GM19328 (cell line): ENCODE measurements around the gene PACSIN2.
"Not testable (repeated sequence)": the region's sequence is repeated elsewhere in the genome, so short reads cannot be mapped to it uniquely, and the experiment has no call there.

ENCODE experiments used
- ATAC-seq: cut with Tn5 transposase; IDR thresholded peaks from one replicate; pipeline ENCODE4 v1.9.1; 2021; ENCODE audit warnings: mild to moderate bottlenecking, moderate library complexity; ENCODE audit not compliant: unreplicated experiment

The PACSIN2 gene

DNA sequence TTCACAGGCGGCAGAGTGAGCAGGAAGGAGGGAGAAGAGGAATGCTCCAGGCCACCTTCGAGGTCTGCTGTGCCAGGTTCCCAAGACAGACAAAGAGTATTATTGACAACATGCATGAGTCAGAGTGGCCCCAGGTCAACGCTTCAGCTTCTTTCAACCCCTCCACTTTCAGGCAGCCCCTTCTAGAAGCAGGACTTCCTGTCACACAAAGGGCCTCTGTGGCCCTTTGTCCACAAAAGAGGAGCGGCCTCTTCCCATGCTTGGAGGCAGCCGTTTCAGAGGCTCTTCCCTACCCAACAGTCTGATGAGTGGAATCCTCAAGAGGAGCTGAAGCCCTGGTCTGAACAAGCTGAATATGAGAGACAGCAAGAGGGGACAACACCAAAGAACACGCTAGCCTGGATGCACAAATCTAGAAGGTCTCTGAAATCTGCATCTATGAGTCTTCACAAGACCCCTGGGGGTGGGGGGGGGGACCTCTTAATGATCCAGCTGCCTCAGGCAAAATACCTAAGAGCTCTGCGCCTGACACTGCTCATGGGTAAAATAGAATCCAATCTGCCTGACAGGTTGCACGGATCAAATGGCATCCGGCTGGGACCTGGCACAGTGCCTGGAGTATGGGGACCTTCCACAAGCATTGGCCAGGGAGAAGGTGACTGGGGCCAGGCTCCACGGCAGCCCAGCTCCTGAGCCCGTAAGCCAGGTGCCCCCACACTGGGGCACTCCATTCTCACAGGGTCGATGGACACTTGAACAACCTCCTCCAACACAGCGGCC is 67.5 kb downstream of the PACSIN2 start:
- no peak for ATAC-seq

DNA sequence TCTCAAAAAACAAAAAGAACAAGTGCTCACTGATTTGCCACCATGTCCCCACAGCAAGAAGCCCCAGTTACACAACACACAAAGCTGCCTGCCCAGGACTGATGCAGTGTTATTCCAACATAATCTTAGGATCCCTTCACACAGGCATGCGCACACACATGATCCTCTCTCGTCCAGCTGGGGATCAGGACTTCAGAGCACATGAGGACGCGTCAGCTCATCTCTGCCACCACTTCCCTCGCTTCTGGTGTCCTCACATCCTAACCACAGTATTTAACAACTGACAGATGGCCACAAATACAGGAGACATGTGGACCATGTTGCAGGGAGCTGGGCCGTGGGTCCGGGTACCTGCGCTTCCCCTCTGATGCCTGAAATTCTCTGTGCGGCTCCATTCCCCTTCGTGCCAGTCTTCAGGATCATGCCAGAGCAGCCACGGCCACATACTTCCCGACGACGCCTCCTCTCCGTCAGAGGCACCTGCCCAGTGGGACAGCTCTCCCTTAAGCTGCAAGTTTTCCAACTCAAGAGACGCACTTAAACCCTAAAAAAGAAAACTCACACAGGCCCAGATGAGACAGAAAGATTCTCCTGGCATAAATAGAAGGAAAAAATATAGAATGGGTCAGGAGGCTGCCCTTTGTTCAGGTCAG is 68.3 kb downstream of the PACSIN2 start:
- no peak for ATAC-seq

DNA sequence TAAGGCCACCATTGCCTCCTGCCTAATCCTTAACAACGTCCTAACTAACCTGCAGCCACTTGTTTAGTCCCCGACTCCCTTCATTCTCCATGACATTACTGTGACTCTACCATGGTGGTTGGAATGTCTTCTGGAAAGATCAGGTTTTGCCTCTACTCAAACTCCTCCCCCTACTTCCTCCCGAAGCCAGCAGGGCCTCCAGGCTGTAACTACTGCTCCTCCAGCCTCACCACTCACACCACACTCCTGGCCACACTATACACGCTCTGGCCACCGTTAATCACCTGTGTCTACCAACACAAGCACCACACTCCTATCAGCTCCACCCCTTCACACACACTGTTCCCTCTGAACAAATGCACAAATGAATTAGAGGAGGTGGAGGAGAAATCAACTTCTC is 69.2 kb downstream of the PACSIN2 start:
- ATAC-seq = no peak

DNA sequence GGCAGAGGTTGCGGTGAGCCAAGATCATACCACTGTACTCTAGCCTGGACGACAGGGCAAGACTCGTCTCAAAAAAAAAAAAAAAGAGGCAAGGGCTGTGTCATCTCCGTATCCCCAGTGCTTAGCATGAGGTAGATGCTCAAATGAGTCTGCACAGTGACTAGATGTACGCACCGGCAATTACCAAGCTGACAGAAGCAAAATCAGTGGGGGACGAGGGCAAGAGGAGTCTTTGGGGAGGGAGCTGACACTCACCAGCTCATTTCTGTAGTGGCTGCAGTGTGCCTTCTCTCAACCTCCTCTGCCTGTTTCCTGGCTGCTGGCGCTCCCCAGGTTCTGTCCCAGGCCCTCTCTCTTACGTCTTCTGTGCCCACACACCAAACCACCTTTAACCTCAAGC is 69.9 kb downstream of the PACSIN2 start:
- ATAC-seq = no peak

DNA sequence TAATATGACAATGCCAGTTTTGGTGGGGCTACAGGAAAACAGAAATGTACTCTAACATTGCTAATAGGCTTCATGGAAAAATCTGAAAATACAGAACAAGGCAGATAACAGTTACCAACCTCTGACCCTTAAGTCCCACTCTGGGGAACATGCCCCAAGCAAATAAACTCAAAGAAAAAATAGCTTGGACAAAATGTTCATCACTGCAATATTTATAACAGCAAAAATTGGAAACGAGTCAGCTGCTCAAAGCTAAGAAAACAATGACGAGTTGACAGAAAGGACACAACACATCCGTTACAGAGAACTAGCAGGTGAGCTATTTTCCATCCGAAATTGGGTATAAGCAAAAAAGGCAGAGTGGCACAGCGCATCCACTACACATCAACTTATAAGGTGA is 70.5 kb downstream of the PACSIN2 start:
- ATAC-seq = no peak

DNA sequence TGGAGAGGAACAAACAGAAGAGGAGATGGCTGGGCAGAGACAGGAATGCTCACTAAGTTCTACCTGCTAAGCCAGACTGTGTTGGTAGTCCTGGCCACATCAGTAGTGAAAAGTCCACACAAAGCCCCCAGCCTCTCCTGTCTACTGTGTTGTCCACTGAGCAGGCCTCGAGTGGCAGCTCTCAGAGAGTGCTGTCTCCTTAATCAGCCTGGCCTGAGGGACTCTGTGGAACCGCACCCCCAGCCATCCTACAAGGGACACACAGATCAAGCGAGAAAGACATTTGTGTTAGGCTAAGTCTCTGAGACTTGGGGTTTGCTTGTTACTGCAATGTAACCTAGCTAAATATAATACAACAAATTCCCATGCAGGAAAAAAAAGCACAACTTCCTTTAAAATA is 71.0 kb downstream of the PACSIN2 start:
- ATAC-seq = no peak

DNA sequence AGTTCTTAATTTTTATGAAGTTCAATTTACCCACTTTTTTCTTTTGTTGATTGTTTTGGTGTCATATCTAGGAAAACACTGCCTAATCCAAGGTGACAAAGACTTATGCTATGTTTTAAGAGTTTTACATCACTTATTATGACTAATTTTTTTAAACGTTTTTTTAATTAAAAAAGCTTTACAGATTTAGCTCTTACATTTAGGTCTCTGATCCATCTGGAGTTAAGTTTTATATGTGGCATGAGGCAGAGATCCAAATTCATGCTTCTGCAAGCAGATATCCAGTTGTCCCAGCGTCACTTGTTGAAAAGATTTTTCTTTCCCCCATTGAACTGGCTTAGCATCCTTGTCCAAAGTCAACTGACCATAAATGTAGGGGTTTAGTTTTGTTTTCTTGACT is 72.6 kb downstream of the PACSIN2 start:
- ATAC-seq = no peak

DNA sequence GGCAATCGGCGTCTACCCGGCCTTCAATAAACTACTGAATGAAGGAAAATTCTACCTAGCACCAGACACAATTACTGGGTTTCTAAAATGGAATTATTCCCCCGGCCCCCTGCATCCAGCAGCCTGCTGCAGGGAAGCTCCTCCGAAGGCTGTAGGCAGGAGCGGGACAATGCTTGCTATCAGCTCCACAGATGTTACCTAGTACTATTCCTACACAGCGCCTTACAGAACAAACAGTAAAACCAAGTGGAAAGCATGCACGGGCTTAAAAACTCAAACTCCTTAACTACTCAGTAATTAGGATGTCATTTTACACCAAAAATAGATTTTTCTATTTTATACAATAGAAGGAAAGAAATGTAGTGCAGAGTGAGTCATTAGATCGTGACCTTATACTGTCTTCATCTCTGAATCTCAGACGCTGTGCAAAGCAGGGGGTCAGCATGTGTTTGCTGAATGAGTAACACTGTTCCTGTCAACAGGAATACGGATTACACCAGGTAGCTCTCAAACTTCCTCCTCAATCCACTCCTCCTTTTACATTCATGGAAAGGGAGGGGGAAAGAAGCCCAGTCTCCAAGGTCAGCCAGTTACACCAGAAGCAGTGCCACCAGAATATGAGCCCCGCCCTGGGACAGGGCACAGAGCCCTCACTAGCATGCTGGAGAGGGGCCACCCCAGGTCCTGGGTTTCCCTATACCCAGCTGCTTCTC is 74.9 kb downstream of the PACSIN2 start:
- no peak for ATAC-seq

DNA sequence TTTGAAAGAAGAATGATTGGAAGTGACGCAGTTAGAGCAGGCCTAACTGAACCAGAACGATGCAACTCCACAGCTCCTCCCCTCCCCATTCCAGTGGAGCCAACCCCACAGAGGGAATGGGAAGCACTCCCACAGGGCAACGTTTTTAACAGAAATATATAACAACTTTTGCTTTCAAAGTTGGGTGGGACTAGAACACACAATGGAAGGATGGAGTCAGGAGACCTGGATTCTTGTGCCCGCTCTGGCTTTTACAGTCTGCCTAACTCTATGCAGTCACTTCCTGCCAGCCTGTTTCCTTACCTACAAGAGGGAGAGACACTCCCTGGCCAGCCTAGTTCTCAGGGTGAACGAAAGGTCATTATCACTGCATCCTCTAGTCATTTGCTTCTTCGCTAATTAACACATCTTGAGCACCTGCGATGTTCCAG is 75.5 kb downstream of the PACSIN2 start:
- ATAC-seq = no peak

DNA sequence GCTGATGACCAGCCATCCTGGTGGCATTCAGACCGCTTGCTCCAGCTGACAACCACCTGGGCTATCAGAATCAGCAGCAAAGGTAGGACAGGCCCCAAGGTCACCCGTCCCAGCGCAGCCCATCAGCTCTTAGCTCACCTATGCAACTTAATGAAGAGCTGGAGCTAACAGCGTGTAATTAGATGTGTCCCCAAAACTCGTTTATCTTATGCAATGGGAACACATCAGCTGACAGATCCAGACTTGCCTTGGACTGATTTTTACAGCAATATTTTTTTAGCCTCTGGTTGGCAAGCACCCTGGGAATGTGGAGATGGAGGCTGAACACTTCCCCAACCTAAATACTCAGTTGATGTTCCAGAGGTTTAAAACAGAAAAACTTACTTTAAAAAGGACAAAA is 76.0 kb downstream of the PACSIN2 start:
- ATAC-seq = no peak

DNA sequence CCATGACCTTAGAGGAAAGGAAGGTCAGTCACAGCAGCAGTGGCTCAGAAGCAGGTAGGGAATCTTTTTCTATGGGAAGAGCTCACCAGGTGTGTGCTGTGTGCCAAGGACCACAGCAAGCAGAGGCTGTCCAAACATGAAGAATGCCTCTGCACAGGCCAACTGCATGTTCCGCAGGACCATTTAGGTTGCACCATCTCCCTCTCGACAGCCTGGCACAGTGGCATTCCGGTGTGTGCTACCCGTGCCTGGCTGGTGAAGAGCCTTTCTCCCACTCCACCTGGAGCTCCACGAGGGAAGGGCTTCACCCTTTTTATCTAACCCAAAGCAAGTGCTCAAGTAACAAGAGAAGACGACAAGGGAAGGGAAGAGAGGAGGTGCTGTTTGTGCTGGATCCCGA is 76.5 kb downstream of the PACSIN2 start:
- ATAC-seq = no peak

DNA sequence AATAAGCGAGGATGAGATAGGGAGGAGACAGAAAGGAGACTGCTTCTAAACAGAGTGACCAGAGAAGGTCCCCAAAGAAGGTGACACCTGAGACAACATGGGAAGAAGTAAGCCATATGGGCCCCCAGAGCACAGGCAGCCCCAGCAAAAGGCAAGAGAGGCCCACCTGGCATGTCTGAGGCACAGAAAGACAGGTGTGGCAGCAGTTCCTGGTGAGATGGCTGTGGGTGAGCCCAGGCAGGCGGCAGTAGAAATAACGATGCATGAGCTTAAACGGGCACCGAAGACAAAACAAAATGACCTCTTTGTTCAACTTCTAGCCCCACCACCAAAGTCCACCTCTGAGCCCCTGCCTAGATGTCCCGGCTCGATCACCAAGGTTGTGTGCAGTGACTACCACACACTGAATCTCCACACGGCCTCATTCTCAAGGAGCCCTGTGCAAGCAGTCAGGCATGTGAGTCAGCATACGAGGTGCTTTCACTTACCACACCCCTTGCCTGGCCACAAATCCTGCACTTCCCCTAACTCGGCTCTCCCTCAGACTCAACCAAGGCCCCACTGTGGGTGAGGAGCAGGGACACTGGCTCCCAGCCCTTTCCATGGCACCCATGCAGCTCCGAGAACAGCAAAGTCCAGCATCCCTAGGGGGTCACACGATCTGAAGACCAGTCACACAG is 77.6 kb downstream of the PACSIN2 start:
- ATAC-seq = no peak

DNA sequence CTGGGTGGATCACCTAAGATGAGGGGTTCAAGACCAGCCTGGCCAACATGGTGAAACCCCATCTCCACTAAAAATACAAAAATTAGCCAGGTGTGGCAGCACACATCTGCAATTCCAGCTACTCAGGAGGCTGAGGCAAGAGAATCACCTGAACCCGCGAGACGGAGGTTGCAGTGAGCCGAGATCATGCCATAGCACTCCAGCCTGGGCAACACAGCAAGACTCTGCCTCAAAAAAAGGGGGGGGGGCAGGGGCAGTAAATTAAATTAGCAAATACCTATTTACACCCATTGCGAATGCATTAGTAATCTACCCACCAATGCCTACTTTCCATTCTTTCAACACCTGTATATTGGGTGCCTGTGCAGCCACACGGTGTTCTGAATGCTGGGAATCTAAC is 78.3 kb downstream of the PACSIN2 start:
- not testable (repeated sequence) for ATAC-seq

DNA sequence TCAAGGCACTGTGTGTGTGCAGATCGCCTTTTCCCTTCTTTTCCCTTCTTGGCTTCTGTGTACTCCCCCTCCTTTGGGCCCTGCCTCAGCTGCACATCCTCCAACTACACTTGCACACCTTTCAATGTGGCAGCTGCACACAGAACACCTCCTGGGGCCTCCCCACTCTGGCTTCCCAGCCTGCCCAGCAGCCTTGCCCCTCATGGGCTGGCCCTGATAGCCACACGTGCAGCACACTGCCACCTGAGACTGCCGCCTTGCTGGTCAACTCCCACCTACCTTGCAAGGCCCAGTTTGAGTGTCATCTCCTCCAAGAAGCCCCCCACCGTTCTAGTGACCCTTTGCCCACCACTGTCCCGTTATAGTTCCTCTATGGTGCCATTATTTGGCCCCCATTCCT is 80.6 kb downstream of the PACSIN2 start:
- ATAC-seq = no peak

DNA sequence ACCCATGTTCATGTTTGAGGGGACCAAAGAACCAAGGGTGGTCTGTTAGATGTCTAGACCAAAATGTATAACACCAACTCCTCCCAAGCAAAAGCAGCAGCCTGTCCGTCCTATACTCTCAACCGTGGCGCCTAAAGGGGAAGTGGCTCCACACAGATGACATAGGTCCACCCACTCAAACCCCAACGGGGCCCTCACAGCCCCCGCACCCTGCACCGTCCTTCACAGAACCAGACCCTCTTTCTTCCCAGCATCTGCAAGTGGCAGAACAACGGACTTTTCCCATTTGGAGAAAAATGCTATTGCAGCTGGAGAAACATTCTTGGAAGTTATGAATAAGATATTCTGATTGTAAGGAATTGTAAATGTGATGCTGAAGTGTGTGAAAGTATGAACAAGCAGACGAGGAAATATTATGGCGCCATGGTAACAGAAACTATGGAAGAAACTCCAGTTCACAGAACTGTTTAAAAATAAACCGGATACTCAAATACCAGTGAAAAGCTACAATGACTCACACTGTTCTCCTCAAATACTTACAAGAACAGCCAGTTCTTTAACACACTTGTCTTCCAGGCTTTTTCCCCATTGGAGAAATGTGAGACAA is 81.4 kb downstream of the PACSIN2 start:
- ATAC-seq = no peak

DNA sequence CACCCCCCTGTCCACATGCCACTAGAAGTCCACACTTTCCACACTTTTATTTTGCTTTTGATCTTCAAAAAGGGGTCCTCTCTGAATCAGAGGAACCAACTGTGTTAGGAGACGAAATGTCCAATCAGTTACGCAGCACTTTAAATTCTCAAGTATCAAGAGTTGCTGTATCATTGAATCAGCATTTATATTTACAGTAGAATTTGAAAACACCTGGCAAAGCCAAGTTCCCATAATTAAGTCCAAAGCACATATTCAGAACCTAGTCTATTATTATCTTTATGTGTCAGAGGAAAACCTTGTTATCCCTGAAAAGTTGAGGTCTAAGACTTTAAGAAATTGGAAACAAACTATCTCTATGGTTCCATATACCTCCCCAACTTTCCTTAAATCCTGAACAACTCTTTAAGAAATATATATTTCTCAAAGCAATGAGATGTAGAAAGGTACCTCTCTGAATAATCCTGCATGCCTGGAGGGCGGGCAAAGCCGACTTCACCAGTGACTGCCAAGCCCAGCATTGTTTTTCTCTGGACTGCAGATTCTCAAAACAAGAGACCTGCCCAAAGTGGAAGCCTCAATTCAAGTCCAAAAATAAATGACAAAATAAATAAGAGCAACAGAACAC is 82.0 kb downstream of the PACSIN2 start:
- no peak for ATAC-seq

DNA sequence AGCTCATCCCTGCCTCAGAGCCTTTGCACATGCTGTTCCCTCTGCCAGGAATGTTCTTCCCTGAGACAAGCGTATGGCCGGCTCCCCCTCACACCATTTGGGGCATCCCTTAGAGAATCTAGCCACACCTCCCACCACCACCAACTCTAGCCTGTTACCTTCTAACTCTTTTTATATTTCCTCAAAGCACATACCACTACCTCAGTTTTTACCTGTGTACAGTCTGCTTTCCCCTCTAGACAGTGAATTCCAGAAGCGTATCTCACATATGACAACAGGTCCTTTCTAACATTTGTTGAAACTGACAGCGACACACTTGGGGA is 82.8 kb downstream of the PACSIN2 start:
- ATAC-seq = no peak

DNA sequence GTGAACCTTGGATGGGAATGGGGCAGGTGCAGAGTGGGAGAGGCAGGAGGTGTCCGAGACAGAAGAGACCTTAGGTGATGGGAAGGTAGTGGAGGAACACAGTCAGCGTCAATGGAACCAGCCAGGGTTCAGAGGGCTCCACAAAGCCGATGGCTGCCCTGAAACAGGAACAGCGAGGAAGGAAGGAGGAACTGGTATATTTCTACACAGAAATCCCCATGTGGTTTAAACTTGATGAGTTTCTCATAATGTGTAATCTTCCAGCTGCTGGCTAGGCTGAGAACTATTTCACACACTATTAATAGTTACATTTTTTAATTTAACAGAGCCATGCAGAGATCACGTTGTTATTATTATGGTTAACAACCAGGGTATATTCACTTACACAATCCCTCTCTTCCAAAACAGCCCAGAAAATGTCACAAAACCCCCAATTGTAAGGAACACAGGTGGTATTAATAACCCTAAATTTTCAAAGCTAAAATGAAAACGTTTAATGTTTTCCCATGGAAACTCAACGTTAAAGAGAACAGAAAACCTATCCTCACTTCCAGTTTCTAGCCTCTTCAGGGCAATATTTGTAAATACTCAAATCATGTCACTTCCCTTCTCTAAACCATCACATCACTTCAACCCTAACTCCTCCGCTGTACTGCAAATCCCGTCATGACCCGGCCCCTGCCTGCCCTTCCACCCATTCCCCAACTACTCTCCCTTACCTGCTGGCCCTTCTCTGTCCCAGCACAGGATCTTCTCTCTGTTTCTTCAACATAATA is 83.3 kb downstream of the PACSIN2 start:
- ATAC-seq = no peak

DNA sequence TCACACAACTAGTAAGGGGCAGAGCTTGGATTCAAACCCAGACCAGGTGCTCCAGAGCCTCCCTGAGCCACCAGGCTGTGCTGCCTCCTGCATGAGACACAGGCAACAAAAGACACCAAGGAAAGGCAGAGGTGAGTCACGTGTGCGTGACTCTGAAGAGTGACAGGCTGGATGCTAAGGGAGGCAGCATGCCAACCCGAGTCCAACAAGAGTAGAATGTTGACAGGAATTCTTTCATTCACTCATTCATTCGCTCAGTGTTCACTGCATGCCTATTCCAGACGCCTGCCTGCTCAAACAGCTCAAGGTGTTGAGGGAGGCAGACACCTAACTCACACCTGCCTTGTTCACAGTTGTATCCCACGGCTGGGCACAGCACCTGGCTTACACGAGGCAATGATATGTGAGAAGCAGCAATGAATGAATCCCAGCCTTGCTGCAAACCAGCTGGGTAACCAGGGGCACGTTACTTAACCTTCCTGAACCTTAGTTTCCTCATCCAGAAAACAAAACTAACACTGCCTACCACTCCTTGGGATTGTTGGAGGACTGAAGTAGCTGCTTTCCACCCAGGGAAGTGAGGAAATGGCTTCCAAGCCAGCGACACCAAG is 84.0 kb downstream of the PACSIN2 start:
- no peak for ATAC-seq

DNA sequence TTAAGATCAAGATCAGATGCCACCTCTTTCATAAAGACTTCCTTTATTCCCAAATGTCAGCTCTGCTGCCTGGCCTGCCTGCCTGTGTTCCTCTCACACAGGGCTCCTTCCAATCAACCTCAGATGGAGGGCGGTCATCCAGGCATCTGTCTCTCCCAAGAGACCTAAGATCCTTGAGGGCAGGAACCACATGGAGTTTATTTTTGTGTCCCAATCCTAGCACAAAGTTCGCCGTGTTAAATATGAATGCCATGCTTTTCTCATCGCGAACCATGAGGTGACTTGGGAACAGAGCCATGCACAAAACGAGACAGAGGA is 85.2 kb downstream of the PACSIN2 start:
- ATAC-seq = no peak
